ENCODE measurements around the gene ARMC6. TPM values are rescaled to one million over a fixed set of nuclear protein-coding genes. Genes with fewer than 3 reads are reported as not detected.

The ARMC6 gene
- total and polyA plus RNA-seq, 2 of the 13 experiments (the other 11 are each of a cell fraction or from before 2014, with no cell fraction given), result 16.2 to 36.8 TPM

GRCh38 chr19:19098703-19099632, 65.6 kb downstream of the ARMC6 start (continued):
- TF ChIP-seq NCOA1 (CRISPR knock-in tag; IDR thresholded peaks at IDR 0.05) (peak; percentile 57; the same call in 1 of the 2 replicates), MEF2D (CRISPR knock-in tag; IDR thresholded peaks at IDR 0.05) (no peak), SNRNP70 (IDR thresholded peaks at IDR 0.05; ENCODE audit: low read depth, low read length) (no peak), TEAD3 (CRISPR knock-in tag; optimal IDR thresholded peaks at IDR 0.05; ENCODE audit: borderline replicate concordance) (peak; percentile 30), MED8 (CRISPR knock-in tag; IDR thresholded peaks at IDR 0.05; ENCODE audit: insufficient replicate concordance) (peak; percentile 74), SMARCE1 (IDR thresholded peaks at IDR 0.05; ENCODE audit: borderline replicate concordance) (no peak), HMGXB3 (CRISPR knock-in tag; IDR thresholded peaks at IDR 0.05; ENCODE audit: borderline replicate concordance) (peak; percentile 58; the same call in 1 of the 2 replicates), ADNP (CRISPR knock-in tag; IDR thresholded peaks at IDR 0.05) (peak; percentile 81; the same call in 1 of the 2 replicates), ZBTB8A (CRISPR knock-in tag; IDR thresholded peaks at IDR 0.05; ENCODE audit: borderline replicate concordance, low read depth) (peak; percentile 60; the same call in 1 of the 2 replicates), ZNF33A (CRISPR knock-in tag; IDR thresholded peaks at IDR 0.05; ENCODE audit: borderline replicate concordance) (no peak), EED (CRISPR knock-in tag; IDR thresholded peaks at IDR 0.05) (0 out of 2 replicates have a peak, but pooled peaks have one; percentile 55), MXD4 (CRISPR knock-in tag; IDR thresholded peaks at IDR 0.05) (no peak; the same call in 1 of the 2 replicates), KLF11 (CRISPR knock-in tag; IDR thresholded peaks at IDR 0.05) (no peak), FOXM1 (CRISPR knock-in tag; IDR thresholded peaks at IDR 0.05) (no peak), CHD2 (IDR thresholded peaks at IDR 0.05; ENCODE audit: low read depth, low read length) (no peak), RARA (CRISPR knock-in tag; IDR thresholded peaks at IDR 0.05) (peak; percentile 86), ZNF607 (CRISPR knock-in tag; IDR thresholded peaks at IDR 0.05; ENCODE audit: borderline replicate concordance) (no peak; the same call in 1 of the 2 replicates), ZNF850 (CRISPR knock-in tag; conservative IDR thresholded peaks at IDR 0.05) (no peak), CAMTA2 (CRISPR knock-in tag; IDR thresholded peaks at IDR 0.05; ENCODE audit: borderline replicate concordance) (no peak), FOSL2 (CRISPR knock-in tag; IDR thresholded peaks at IDR 0.05) (peak; percentile 73), EEA1 (CRISPR knock-in tag; IDR thresholded peaks at IDR 0.05; ENCODE audit: borderline replicate concordance) (no peak), HOXA3 (CRISPR knock-in tag; IDR thresholded peaks at IDR 0.05) (peak; percentile 73; the same call in 1 of the 2 replicates), ZNF574 (CRISPR knock-in tag; IDR thresholded peaks at IDR 0.05) (peak; percentile 61), ZNF282 (IDR thresholded peaks at IDR 0.05; ENCODE audit: partially characterized antibody) (no peak)

Data from HepG2 (cell line).